ENCODE data around the gene ESPL1. TPM values are rescaled to one million over a fixed set of nuclear protein-coding genes. Genes with fewer than 3 reads are reported as not detected.

Gene ESPL1
- total and polyA plus RNA-seq, 12 donors: 0.56 to 4.2 (median 1.1) TPM

DNA sequence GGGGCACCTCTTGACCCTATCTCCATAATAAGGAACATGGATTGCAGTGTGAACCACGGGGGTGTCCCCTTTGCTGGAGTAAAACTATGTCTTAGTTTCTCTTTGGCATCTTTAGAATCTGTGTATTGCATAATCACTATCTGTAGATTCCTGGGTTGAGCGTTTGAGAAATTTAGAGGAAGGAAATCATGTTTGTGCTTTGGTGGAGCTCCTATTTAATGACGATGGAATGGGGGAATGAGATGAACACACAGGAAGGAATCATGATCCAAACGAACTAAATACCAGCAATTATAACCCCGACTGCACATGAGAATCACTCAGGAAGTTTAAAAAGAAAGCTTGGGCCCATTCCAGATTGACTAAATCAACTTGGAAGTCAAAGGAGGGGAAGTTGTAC lies 30.1 kb downstream of the ESPL1 start:
- Histone ChIP-seq H3K27me3 (no peaks in the 10 kb centered on the region), H3K9me3 (replicated peaks in 1 of 3) (no peaks in the 10 kb centered on the region), H3K4me1 (replicated peaks in 1 of 2) (peaks cover 12 to 69% of the 10 kb centered on the region in 2 donors), H3K4me3 (no peak overlapping the region), H3K36me3 (replicated peaks in 1 of 2) (peaks cover 0 to 32% of the 10 kb centered on the region in 2 donors), H3K27ac (peak overlapping the region in 4 of 5 donors; percentile 60 to 95 (median 86))
- 26 to 41% (median 36%) methylated on average over 5 of the region's 5 CpGs for WGBS, 4 donors
- intact Hi-C loops (cut with DNase I): no loop called here
- DNase-seq: peak in 1 of 7 donors; percentile 24
- peak in 1 of 2 donors; percentile 7 for TF ChIP-seq POLR2A (IDR thresholded peaks at IDR 0.05)
- TF ChIP-seq, protein P1, sequence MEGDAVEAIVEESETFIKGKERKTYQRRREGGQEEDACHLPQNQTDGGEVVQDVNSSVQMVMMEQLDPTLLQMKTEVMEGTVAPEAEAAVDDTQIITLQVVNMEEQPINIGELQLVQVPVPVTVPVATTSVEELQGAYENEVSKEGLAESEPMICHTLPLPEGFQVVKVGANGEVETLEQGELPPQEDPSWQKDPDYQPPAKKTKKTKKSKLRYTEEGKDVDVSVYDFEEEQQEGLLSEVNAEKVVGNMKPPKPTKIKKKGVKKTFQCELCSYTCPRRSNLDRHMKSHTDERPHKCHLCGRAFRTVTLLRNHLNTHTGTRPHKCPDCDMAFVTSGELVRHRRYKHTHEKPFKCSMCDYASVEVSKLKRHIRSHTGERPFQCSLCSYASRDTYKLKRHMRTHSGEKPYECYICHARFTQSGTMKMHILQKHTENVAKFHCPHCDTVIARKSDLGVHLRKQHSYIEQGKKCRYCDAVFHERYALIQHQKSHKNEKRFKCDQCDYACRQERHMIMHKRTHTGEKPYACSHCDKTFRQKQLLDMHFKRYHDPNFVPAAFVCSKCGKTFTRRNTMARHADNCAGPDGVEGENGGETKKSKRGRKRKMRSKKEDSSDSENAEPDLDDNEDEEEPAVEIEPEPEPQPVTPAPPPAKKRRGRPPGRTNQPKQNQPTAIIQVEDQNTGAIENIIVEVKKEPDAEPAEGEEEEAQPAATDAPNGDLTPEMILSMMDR (IDR thresholded peaks at IDR 0.05): no peak

DNA sequence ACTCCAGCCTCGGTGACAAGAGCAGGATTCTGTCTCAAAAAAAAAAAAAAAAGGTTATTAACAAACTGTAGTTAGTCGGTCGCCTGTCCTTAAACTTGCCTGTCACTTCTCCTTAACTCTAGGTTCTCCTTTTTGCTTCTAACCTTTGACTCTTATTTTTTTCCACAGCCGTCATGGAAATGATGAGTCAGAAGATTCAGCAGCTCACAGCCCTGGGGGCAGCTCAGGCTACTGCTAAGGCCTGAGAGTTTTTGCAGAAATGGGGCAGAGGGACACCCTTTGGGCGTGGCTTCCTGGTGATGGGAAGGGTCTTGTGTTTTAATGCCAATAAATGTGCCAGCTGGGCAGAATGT lies 31.0 kb downstream of the ESPL1 start:
- peaks cover 12 to 71% of the 10 kb centered on the region in 2 donors for H3K4me1 ChIP-seq (replicated peaks in 1 of 2)

DNA sequence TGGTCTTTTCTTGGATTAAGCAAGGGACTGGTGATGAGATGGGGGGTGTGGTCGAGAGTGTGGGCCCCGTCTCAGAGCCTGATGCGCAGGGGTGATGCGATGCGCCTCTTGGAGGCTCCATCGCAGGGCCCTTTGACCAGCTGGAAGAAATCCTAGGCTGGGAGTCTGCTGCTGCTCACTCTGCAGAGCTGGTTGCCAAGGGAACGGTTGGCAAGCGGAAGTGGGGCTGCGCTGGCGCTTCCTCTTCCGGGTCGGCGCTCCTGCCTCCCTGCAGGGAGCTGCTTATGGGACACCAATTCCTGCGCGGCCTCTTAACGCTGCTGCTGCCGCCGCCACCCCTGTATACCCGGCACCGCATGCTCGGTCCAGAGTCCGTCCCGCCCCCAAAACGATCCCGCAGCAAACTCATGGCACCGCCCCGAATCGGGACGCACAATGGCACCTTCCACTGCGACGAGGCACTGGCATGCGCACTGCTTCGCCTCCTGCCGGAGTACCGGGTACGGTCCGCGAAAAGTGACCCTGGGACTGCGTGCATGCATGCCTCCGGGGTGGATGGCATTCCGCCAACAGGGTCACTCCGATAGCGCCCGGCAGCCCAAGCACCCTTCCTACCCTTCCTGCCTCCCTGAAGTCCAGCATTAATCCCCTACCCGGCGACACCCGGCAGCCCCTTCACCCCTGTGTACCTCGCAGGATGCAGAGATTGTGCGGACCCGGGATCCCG lies 31.5 kb downstream of the ESPL1 start, which contains the start of gene MYG1:
MYG1 (plus strand) TSS at position 242 of the 727 bp plus-strand sequence; CDS start at position 285, 43 bp downstream.
- Histone ChIP-seq H3K4me3 (peak within 1 kb of the TSS; percentile 10 to 84 (median 44)), H3K36me3 (replicated peaks in 1 of 2) (peaks cover 0 to 37% of the 10 kb centered on the region in 2 donors), H3K27ac (peak within 1 kb of the TSS; percentile 3 to 95 (median 80)), H3K27me3 (no peaks in the 10 kb centered on the region), H3K4me1 (replicated peaks in 1 of 2) (peaks cover 12 to 70% of the 10 kb centered on the region in 2 donors), H3K9me3 (replicated peaks in 1 of 3) (no peaks in the 10 kb centered on the region)
- peak; percentile 31 to 65 for TF ChIP-seq POLR2A (IDR thresholded peaks at IDR 0.05)
- TF ChIP-seq, protein P1 (IDR thresholded peaks at IDR 0.05): peak in 3 of 6 experiments; percentile 33 to 46 (median 42)
- intact Hi-C loops (cut with DNase I): no loop called here
- DNase-seq: peak; percentile 86 to 94 (median 91)
- 0 to 11% (median 1%) methylated on average over 7 to 51 of the region's 51 CpGs for WGBS, 4 donors

More for the DNA sequence above, 31.0 kb downstream of the ESPL1 start:
- intact Hi-C loops (cut with DNase I): no loop called here
- Histone ChIP-seq H3K36me3 (replicated peaks in 1 of 2) (peaks cover 0 to 37% of the 10 kb centered on the region in 2 donors), H3K9me3 (replicated peaks in 1 of 3) (no peaks in the 10 kb centered on the region), H3K4me3 (peak overlapping the region in 2 of 4 donors; percentile 74 to 84), H3K27ac (peak overlapping the region; percentile 3 to 95 (median 80)), H3K27me3 (no peaks in the 10 kb centered on the region)
- WGBS, 4 donors: 20 to 38% (median 27%) methylated on average over 5 of the region's 5 CpGs
- DNase-seq: peak; percentile 45 to 80 (median 66)
- no peak for TF ChIP-seq POLR2A (IDR thresholded peaks at IDR 0.05)
- TF ChIP-seq, protein P1 (IDR thresholded peaks at IDR 0.05): peak in 1 of 6 experiments; percentile 10

DNA sequence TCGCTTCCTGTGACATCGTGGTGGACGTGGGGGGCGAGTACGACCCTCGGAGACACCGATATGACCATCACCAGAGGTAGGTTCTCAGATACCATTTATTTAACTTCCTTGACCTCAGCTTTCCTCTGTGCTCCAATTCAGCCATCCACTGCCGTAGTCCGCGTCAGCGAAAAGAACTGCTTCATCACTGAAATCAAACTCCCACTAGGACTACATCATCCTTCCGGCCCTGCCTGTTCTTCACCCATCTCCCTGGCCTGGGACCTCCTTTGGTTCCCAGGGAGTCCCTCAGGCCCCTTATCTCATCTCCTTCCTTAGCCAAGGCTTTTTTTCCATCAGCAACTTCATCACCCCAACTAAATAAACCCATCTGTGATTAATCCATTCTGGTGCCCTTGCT lies 32.1 kb downstream of the ESPL1 start:
- Histone ChIP-seq H3K27ac (peak overlapping the region; percentile 3 to 95 (median 80)), H3K4me3 (peak overlapping the region; percentile 10 to 84 (median 44)), H3K36me3 (replicated peaks in 1 of 2) (peaks cover 0 to 38% of the 10 kb centered on the region in 2 donors), H3K4me1 (replicated peaks in 1 of 2) (peaks cover 7 to 64% of the 10 kb centered on the region in 2 donors), H3K27me3 (no peaks in the 10 kb centered on the region), H3K9me3 (replicated peaks in 1 of 3) (no peaks in the 10 kb centered on the region)
- TF ChIP-seq POLR2A (IDR thresholded peaks at IDR 0.05): no peak
- TF ChIP-seq, protein P1 (IDR thresholded peaks at IDR 0.05): no peak
- intact Hi-C loops (cut with DNase I): no loop called here
- peak in 3 of 7 donors; percentile 35 to 43 (median 40) for DNase-seq
- WGBS, 4 donors: 1 to 2% (median 1%) methylated on average over 12 of the region's 12 CpGs

Measured in adrenal gland (tissue), 12 donors.